ENCODE measurements around the gene VDAC1.

DNA sequence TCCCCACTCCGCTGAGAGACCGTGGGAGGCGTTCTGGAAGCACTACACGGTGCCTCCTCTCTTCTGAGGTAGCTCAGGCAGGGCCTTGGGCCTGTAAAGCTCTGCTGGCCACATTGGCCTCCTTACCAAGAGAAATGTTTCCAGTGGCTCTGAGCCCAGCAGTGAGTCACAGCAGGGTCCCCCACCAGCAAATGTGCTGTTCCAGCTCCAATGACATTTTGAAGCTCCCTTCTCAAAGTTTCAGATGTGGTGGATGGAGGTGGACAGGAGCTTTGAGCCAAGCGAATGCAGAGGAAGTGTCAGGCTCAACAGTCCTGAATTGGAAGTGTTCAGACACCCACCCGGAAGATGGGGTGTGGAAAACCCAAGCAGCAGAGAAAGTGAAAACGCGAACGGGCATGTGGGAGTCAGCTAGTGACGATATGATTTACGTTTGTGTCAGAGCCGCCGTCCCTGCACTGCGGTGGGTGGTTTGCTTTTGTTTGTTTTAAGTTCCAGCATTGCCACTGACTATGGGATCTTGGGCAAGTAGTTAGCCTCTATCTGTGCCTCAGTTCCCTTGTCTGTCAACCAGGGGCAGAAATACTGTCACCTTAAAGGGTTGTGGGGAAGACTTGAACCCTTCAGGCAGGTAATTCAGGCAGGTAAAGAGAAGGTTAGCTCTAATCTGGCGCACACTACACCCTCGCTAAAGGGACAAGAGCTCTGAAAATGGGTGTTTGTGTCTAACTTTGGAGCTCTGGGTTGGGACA is 74.5 kb downstream of the VDAC1 start:
- TF ChIP-seq RAD21 (IDR thresholded peaks at IDR 0.05; ENCODE audit: low read depth) (no peak), EP300 (IDR thresholded peaks at IDR 0.05; ENCODE audit: borderline replicate concordance) (no peak), EGR1 (IDR thresholded peaks at IDR 0.05) (no peak), YY1 (IDR thresholded peaks at IDR 0.05; ENCODE audit: low read depth) (no peak), ZBTB7A (IDR thresholded peaks at IDR 0.05; ENCODE audit: low read depth) (no peak), TAF1 (IDR thresholded peaks at IDR 0.05; ENCODE audit: low read depth) (no peak), FOXM1 (IDR thresholded peaks at IDR 0.05; ENCODE audit: borderline replicate concordance, low read depth) (no peak), TCF12 (IDR thresholded peaks at IDR 0.05; ENCODE audit: low read depth) (no peak), CEBPB (IDR thresholded peaks at IDR 0.05) (no peak)
- TF ChIP-seq, protein P1, sequence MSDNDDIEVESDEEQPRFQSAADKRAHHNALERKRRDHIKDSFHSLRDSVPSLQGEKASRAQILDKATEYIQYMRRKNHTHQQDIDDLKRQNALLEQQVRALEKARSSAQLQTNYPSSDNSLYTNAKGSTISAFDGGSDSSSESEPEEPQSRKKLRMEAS (IDR thresholded peaks at IDR 0.05): no peak
